ENCODE results near the gene TTR.

The TTR gene

GRCh38 chr18:31591628-31592027, at the start of gene TTR:
Gene TTR, plus strand, starts transcription at chr18:31591877. Its CDS starts 26 bp downstream, at chr18:31591903.
- DNase-seq = no peak

- no peak for DNase-seq
Observed at GRCh38 chr18:31546476-31546875, 45.2 kb upstream of the TTR start.

DNA sequence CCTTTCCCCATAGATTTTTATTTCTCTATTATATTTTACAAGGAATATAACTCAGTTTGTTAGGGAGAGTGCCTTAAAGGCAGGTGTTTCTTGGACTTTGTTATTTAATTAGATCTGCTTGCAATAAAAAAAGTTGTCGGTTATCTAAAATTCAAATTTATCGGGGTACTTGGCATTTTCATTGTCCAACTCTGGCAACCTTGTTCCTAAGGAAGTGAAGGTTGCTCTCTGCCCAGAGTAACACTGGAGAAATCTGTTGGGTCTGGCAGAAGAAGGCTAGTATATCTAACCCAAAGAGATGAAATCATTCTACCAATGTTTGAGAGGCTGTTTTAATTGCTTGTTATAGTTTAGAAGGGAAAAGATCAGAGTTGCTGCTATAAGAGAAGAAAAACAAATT, 42.8 kb upstream of the TTR start:
- DNase-seq = no peak

GRCh38 chr18:31549416-31549815, 42.3 kb upstream of the TTR start:
- DNase-seq = no peak

- no peak for DNase-seq
Observed at GRCh38 chr18:31551883-31552282, 39.8 kb upstream of the TTR start.

- DNase-seq = no peak
Observed at GRCh38 chr18:31553800-31554199, 37.9 kb upstream of the TTR start.

DNA sequence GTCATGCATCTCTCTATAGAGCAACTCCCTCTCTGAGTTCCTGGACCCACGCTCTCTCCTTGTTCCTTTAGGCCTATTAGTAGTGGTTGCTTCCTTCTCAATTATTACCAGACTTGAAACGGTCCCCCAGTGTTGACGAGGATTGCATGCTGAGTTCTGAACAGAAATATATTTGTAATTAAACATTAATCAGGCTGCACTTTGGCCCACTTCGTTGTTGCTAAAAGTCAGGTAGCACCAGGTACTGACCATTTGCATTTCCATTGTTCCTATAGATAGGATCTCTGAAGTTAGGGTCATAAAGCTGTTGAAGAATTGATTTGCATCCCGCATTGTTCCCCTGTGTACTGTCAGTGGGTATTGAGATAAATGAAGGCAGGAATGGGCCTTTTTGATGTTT, 36.9 kb upstream of the TTR start:
- DNase-seq = no peak

DNA sequence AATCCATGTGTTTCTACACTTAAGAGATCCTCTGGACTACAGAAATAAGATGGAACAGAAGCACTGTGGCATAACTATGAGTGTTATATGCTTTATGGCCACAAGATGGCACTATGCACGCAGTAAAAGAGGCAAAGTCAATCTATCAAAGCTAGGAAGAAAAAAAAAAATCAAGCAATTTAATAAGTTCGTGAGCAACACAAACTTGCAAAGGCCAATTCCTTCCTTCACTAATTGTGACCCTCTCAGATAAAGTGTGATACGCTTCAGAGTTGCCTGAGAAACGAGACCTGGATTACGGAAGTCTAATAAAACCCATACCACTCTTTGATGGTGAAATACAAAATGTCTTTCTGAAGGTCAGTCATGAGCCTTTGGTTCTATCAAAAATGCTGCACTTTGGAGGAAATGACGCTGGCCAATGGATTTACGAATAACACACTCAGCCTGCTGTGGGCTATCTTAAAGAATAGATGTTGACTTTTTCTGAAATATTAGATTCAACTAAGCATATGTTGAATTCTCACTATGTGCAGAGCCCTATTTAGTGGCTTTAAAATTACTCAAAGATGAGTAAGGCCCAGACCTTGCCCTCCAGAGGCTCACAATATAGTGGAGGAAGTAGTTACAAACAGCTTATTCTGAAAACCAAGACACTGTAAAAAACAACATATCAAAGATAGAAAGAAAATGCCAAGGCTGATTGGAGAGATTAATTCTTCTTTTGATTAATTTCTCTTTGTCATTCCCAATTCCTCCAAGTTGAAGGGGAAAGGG, 35.5 kb upstream of the TTR start:
- peak; percentile 2 for DNase-seq

GRCh38 chr18:31557446-31557845, 34.2 kb upstream of the TTR start:
- no peak for DNase-seq

GRCh38 chr18:31558567-31558966, 33.1 kb upstream of the TTR start:
- no peak for DNase-seq

DNA sequence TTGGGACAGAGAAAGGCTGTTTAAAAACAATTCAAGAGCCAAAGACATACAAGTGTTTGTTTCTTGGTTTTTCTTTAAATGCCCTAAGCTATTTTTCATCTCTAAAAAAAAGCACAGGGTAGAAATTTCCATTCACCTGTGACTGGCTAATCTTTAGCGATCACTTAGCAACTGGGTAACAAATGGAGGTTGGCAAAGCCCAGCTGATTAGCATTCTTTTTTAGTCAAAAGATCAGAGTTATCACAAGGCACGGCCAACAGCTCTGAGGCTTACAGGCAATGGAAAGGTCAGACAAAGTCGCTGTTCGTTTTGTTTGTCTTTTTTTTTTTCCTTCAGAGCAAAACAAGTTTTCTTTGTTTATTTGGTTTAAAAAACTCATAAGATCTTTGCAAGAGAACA, 29.0 kb upstream of the TTR start:
- no peak for DNase-seq

DNA sequence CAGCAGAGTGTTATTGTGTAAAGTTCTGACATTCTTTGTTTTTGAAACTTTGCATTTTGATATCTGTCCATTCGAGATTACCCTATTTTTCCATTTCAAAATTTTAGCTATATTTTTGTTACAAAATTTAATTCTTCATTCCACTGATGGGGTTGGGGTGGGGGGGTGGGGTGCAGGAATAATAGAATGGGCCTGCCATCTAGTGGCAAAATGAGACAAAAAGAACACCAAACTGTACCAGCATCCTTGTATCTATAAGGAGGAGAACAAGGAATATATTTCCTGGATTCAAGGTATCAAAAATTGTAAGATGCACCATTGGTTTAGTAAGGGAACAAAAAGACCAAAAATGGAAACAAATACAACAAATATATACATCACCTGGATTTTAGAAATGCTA, 27.9 kb upstream of the TTR start:
- DNase-seq = no peak

DNA sequence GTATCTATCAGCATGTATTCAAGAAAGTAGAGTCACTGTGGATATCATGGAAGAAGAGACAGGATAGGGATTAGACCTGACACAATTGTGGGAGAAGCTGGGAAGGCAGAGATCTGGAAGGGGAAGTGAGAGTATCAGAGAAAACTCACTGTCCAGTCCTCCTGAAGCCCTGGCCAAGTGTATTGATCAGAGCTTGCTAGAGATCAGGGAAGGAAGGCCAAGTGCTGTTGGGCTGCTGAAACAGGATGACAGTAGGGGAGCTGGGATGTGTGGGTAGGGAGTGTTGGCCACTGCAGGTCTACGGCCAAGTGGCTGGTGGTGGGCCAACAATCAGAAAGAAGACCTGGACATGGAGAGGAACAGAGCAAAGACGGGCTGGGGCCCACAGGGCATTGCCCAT, 26.3 kb upstream of the TTR start:
- DNase-seq = no peak

GRCh38 chr18:31565782-31566512, 25.7 kb upstream of the TTR start:
- no peak for DNase-seq

DNA sequence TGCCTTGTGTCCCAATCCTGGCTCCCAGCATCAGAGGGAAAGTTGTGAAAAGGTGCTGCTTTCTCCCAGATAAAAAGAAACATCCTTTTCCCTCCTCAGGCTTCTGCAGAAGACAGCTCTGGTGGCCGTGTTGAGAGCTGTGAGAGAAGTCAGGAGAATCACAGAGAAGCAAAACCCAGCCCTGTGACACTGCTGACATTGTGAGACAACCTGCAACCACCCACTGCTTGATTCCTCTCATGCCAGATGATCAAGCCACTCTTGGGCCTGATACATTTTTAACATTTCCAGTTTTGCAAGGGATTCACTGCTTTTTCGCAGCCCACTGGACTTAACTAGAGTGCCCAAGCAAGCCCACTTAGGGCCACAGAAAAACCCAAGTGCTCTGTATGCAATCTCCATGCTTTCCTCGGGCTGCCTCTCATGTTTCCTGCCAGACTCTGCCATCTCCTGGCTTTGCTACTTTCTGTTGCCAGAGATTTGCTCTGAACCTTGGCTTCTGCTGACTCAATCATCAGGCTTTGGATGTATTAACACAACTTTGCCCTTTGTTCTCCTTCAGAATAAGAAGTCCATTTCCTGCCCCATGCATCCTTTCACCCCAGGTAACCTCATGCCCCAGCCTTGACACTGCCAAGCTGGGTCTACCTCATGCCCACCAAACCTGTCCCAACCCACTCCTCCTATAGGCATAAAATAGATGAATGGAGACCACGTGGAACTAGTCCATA, 24.9 kb upstream of the TTR start:
- no peak for DNase-seq

DNA sequence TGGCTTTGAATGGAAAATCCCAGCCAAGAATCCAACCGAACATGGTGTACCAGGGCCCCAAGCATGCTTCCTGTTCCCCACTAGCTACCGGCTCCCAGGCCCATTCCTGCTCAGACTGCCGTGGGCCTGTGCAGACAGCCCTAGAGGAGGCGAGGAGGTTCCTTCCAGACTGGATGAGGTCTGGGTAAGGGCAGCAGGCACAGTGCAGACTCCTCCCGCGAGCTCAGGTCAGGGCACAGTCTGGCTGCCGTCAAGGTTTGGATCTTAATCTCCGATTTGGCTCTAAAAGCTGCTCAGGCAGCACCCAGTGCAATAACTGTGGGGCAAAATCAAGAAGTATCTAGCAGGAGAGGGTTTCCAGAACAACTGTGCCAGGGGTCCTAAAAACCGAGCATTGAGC, 19.3 kb upstream of the TTR start:
- no peak for DNase-seq

DNA sequence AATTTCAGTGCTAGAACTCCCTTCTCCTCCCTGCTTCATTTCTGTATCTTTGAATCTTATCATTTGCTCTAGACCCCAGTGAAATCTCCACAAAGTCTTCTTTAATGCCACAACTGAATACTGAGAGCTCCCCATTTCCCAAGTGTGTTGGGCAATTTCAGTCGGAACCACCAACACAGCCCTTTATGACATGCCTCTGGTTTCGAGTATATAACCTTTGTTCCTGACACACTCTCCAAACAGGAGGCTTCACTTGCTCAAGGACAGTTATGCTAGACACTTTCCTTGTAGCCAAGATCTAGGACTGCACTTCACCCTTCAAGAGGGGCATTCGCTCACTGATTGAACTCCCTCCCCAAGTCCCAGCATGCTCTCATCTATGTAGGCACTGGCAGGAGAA, 18.6 kb upstream of the TTR start:
- no peak for DNase-seq

GRCh38 chr18:31574359-31574758, 17.3 kb upstream of the TTR start:
- no peak for DNase-seq

GRCh38 chr18:31575515-31576257, 16.0 kb upstream of the TTR start:
- no peak for DNase-seq

DNA sequence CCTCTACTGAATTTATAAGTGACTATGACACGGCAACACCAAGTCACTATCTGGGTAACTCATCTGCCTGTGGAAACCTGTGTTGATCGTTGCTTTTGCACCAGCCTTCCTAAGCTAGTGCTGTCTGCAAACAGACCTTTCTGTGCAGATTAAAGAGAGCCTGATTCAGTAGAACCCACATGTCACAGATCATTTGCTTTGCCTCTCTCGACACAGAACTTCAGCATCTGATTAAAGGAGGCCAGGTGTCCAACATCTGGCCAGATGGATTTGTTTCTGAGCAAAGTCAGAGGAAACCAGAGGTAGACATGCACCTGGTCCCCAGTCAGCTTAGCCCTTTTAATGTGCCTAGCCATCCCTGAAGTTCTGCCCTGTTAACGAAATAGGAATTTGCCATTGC, 15.0 kb upstream of the TTR start:
- no peak for DNase-seq

GRCh38 chr18:31577195-31577594, 14.5 kb upstream of the TTR start:
- DNase-seq = no peak

DNA sequence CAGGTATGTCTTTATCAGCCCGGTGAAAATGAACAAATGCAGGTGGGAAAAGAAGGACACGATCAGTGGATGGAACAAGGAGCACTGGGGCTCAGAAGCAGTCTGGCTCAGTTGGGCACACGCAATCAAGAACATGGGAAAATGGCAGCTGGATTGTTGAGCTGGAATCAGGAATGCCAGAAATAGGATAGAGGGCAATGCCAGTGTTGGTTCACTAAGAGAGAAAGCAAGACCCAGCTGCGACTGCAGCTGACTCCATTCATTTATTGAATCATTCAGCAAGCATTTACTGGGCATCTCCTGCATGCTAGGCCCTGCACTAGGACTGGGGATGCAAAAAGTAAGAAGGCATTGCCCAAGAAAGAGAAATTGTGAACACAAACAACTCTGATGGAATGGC, 13.6 kb upstream of the TTR start:
- no peak for DNase-seq

DNA sequence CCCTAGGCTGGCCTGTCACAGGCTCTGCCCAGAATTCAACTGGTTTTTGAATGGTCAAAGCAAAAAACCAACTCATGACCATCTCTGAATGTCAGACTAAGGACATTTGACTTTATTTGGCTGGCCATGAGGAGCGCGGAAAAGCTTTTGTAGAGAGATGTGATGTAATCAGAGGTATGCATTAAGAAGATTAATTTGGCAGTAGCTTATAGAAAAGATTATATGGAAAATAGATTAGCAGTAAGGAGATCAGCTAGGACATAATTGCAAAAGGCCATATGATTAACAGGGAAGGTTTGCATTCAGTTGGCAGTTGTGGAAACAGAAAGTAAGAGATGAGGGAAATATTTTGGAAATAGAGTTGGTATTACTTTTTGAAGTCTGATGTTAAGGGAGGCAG, 12.3 kb upstream of the TTR start:
- no peak for DNase-seq
